ENCODE results near the gene PCID2. TPM values are rescaled to one million over a fixed set of nuclear protein-coding genes. Genes with fewer than 3 reads are reported as not detected.

Gene PCID2
- 69.8 and 105 TPM in 2 replicates for polyA plus RNA-seq (2012; rRNA removed)
- 75.7 and 77.2 TPM in 2 replicates for polyA plus RNA-seq (2012; cell fraction: cytosol; rRNA removed)
- polyA plus RNA-seq (2012; cell fraction: nucleus; rRNA removed), result 115 and 163 TPM in 2 replicates

GRCh38 chr13:113208421-113209335 is at the start of gene PCID2:
Gene PCID2 (minus strand): TSS chr13:113208669. CDS start chr13:113208634, 35 bp downstream.
- Histone ChIP-seq H4K20me1 (ENCODE audit: insufficient read depth) (peaks cover 54% of the 10 kb centered on the region), H2AFZ (ENCODE audit: low read depth) (peak within 1 kb of the TSS; percentile 65; the same call in 1 of the 2 replicates), H3K9me3 (no peaks in the 10 kb centered on the region), H3K27me3 (ENCODE audit: insufficient read depth) (no peaks in the 10 kb centered on the region), H3K36me3 (replicated peaks in 1 of 2; ENCODE audit: control insufficient read depth in 1 of 2, insufficient read depth in 2 of 2, low read length in 1 of 2) (peaks cover 20 to 32% of the 10 kb centered on the region in 2 experiments), H3K4me3 (ENCODE audit: low read depth in 2 of 2, low read length in 1 of 2) (peak within 1 kb of the TSS; percentile 89 to 97), H3K4me2 (peak within 1 kb of the TSS; percentile 86), H3K9me2 (no peaks in the 10 kb centered on the region), H3K79me2 (ENCODE audit: insufficient read depth) (peaks cover 87% of the 10 kb centered on the region), H3K27ac (ENCODE audit: low read depth in 2 of 2, low read length in 1 of 2) (peak within 1 kb of the TSS; percentile 93 to 97), H3K4me1 (ENCODE audit: control insufficient read depth in 1 of 2, insufficient read depth in 2 of 2, low read depth in 1 of 2, low read length in 1 of 2) (peaks cover 11 to 33% of the 10 kb centered on the region in 2 experiments), H3K9ac (peak within 1 kb of the TSS; percentile 98), H3F3A (replicated peaks; ENCODE audit: insufficient read depth) (peaks cover 5% of the 10 kb centered on the region)
- peak; percentile 97 for DNase-seq
- WGBS (ENCODE audit: low lambda C conversion rate), result 0% methylated on average over 3 of the region's 103 CpGs
- CTCF ChIA-PET, result interaction anchor here (0.6 to 2.6 kb wide), 4 partner anchors 10 to 266 kb away, joined by 3 to 7 read pairs (median 4); no protein-coding TSS in a partner anchor
- POLR2A ChIA-PET, result interaction anchor here (0.5 to 2.0 kb wide), 5 partner anchors 21 to 207 kb away, joined by 3 to 9 read pairs (median 3); partner anchors contain the start of genes F10 and LAMP1
- TF ChIP-seq RCOR1 (IDR thresholded peaks at IDR 0.05; ENCODE audit: low read length), result no peak
- TF ChIP-seq GATA2 (CRISPR knock-in tag; IDR thresholded peaks at IDR 0.05), result no peak
- TF ChIP-seq EZH2phosphoT487 (IDR thresholded peaks at IDR 0.05; ENCODE audit: borderline replicate concordance, low read depth), result no peak
- TF ChIP-seq PBX3 (IDR thresholded peaks at IDR 0.05), result peak; percentile 10; the same call in 1 of the 2 replicates
- TF ChIP-seq FOXM1 (IDR thresholded peaks at IDR 0.05; ENCODE audit: low read depth), result no peak
- TF ChIP-seq JUND (IDR thresholded peaks at IDR 0.05), result no peak
- no peak for TF ChIP-seq NRF1 (IDR thresholded peaks at IDR 0.05; ENCODE audit: low read depth, low read length)
- TF ChIP-seq REST (IDR thresholded peaks at IDR 0.05; ENCODE audit: low read depth, low read length), result peak; percentile 42; the same call in 1 of the 2 replicates
- TF ChIP-seq NFIC (IDR thresholded peaks at IDR 0.05; ENCODE audit: borderline replicate concordance), result peak; percentile 30; the same call in 1 of the 2 replicates
- TF ChIP-seq RAD21 (IDR thresholded peaks at IDR 0.05; ENCODE audit: low read length), result no peak
- peak; percentile 29; the same call in 1 of the 2 replicates for TF ChIP-seq FOSL2 (IDR thresholded peaks at IDR 0.05; ENCODE audit: borderline replicate concordance, low read depth)
- TF ChIP-seq TEAD4 (IDR thresholded peaks at IDR 0.05; ENCODE audit: borderline replicate concordance, insufficient read depth), result 0 out of 2 replicates have a peak, but pooled peaks have one; percentile 17
- TF ChIP-seq ZBTB33 (IDR thresholded peaks at IDR 0.05; ENCODE audit: borderline replicate concordance, low read depth), result no peak
- peak; percentile 84; the same call in 1 of the 2 replicates for TF ChIP-seq SIN3A (IDR thresholded peaks at IDR 0.05; ENCODE audit: borderline replicate concordance, low read depth, low read length)
- TF ChIP-seq CTCF (IDR thresholded peaks at IDR 0.05), result no peak
- no peak for TF ChIP-seq FOXJ3 (CRISPR knock-in tag; IDR thresholded peaks at IDR 0.05)
- TF ChIP-seq CHD2 (IDR thresholded peaks at IDR 0.05; ENCODE audit: low read length, partially characterized antibody), result peak; percentile 75
- TF ChIP-seq SMC3 (IDR thresholded peaks at IDR 0.05; ENCODE audit: low read depth, low read length), result no peak
- peak; percentile 92 for TF ChIP-seq GABPA (IDR thresholded peaks at IDR 0.05; ENCODE audit: low read depth)
- TF ChIP-seq EP300 (IDR thresholded peaks at IDR 0.05; ENCODE audit: borderline replicate concordance in 1 of 2, low read depth in 1 of 2, low read length in 1 of 2), result peak in 1 of 2 experiments; percentile 62; a peak in 1 of 4 replicates
- peak; percentile 73; the same call in 1 of the 2 replicates for TF ChIP-seq YY1 (IDR thresholded peaks at IDR 0.05; ENCODE audit: low read depth)
- no peak for TF ChIP-seq RXRA (IDR thresholded peaks at IDR 0.05; ENCODE audit: borderline replicate concordance, low read depth)
- peak; percentile 33; the same call in 1 of the 2 replicates for TF ChIP-seq MXI1 (IDR thresholded peaks at IDR 0.05; ENCODE audit: low read depth, low read length)

Measured in SK-N-SH (cell line).